ENCODE measurements around the gene LRMDA. TPM values are rescaled to one million over a fixed set of nuclear protein-coding genes. Genes with fewer than 3 reads are reported as not detected.

Gene LRMDA
- total and polyA plus RNA-seq, 2 of the 4 experiments (the other 2 are of a cell fraction), result 0.07 TPM; not detected in 1

DNA sequence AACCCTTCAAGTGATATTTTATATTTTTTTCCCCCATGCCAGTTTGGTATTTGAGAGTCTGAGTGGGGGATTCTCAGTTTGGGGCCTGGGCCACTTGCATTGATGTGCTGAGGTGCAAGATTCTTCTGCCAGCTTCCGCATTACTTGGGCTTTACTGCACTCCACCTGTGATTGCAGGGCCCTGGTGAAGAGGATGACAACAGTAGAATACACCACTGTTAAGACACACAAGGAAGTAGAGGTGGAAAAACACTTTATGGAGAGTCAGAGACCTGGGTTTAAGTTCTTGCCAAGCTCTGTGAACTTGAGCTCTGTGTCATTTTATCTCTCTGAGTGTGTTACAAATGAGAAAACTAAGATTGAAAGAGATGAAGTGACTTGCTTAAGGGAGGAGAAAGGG is 209.4 kb downstream of the LRMDA start:
- no peak overlapping the region for H4K91ac ChIP-seq (ENCODE audit: insufficient read depth, low read depth, low read length)
- H2BK20ac ChIP-seq (ENCODE audit: low read depth, low read length), result no peak overlapping the region
- CTCF ChIA-PET, result no interaction called here
- no peak overlapping the region for H2AFZ ChIP-seq (replicated peaks; ENCODE audit: low read length, poor library complexity)
- no peaks in the 10 kb centered on the region for H3K4me1 ChIP-seq (ENCODE audit: control insufficient read depth, insufficient read depth, low read length)
- H2BK5ac ChIP-seq (ENCODE audit: low read depth, low read length, poor library complexity, severe bottlenecking), result no peak overlapping the region
- no TSS peak for BruUV-seq (replicated peaks)
- ATAC-seq (ENCODE audit: low read depth), result no peak
- in situ Hi-C loops (cut with MboI; ENCODE audit: low sequenced_read_pairs), result no loop called here
- H3K14ac ChIP-seq (replicated peaks; ENCODE audit: low read depth, low read length), result no peak overlapping the region
- POLR2A ChIA-PET (ENCODE audit: unreplicated experiment), result interaction anchor here (0.6 kb wide), 1 partner anchor 388 kb away, joined by 3 read pairs; no protein-coding TSS in a partner anchor
- no CpG with 5 or more reads among the region's 1 CpG for WGBS, 2 experiments (ENCODE audit: extremely low coverage in 2 of 2, insufficient read length in 1 of 2)
- no peak overlapping the region for H3K9ac ChIP-seq (ENCODE audit: low read depth, low read length)
- H3K4me2 ChIP-seq (ENCODE audit: low read depth, low read length), result no peak overlapping the region
- no peak overlapping the region for H3K27ac ChIP-seq (ENCODE audit: insufficient read depth, low read length)
- peaks cover 6% of the 10 kb centered on the region for H3K27me3 ChIP-seq (ENCODE audit: control insufficient read depth, insufficient read depth, low read length)
- no peak overlapping the region for H3K4me3 ChIP-seq (ENCODE audit: insufficient read depth, low read depth, low read length)
- no peak overlapping the region for H4K8ac ChIP-seq (ENCODE audit: low read depth in 2 of 2, low read length in 2 of 2)
- no peak for DNase-seq
- H2AK5ac ChIP-seq (ENCODE audit: low read depth, low read length), result no peak overlapping the region
- no peak overlapping the region for H2BK15ac ChIP-seq (ENCODE audit: low read depth, low read length)
- H3K4ac ChIP-seq (ENCODE audit: low read depth, low read length), result no peak overlapping the region
- no peak overlapping the region for H3K18ac ChIP-seq (ENCODE audit: low read depth, low read length)
- dilution Hi-C loops (cut with HindIII; ENCODE audit: low sequenced_read_pairs, unreplicated experiment), result no loop called here
- no peaks in the 10 kb centered on the region for H3K9me1 ChIP-seq (ENCODE audit: insufficient read depth, low read length)
- H4K5ac ChIP-seq (ENCODE audit: low read depth, low read length), result no peak overlapping the region
- no peaks in the 10 kb centered on the region for H3K79me1 ChIP-seq (ENCODE audit: low read depth in 1 of 2, low read length in 2 of 2)
- intact Hi-C loops (cut with micrococcal nuclease), result no loop called here
- H3K36me3 ChIP-seq (ENCODE audit: control insufficient read depth, insufficient read depth, low read length), result no peaks in the 10 kb centered on the region
- H3K23ac ChIP-seq (ENCODE audit: low read depth, low read length), result no peak overlapping the region
- H4K20me1 ChIP-seq (ENCODE audit: insufficient read depth, low read length), result no peaks in the 10 kb centered on the region
- H2AK9ac ChIP-seq (replicated peaks; ENCODE audit: low read depth, low read length, poor library complexity), result no peak overlapping the region
- no peak overlapping the region for H3K56ac ChIP-seq (ENCODE audit: extremely low read depth, insufficient read depth, low read length)
- H3K9me3 ChIP-seq (ENCODE audit: control insufficient read depth, insufficient read depth, low read length), result no peaks in the 10 kb centered on the region
- TF ChIP-seq SMC3 (IDR thresholded peaks at IDR 0.05; ENCODE audit: low read depth, low read length) (no peak), CEBPB (IDR thresholded peaks at IDR 0.05; ENCODE audit: low read depth, low read length) (no peak), NFE2L2 (IDR thresholded peaks at IDR 0.05; ENCODE audit: low read depth, low read length) (no peak), RCOR1 (IDR thresholded peaks at IDR 0.05; ENCODE audit: insufficient replicate concordance, low read length) (no peak), FOS (IDR thresholded peaks at IDR 0.05; ENCODE audit: low read depth, low read length) (no peak), MAZ (IDR thresholded peaks at IDR 0.05; ENCODE audit: borderline replicate concordance, low read depth, low read length) (no peak), RFX5 (IDR thresholded peaks at IDR 0.05; ENCODE audit: low read depth, low read length) (no peak), MAFK (IDR thresholded peaks at IDR 0.05; ENCODE audit: low read depth, low read length) (no peak), RAD21 (IDR thresholded peaks at IDR 0.05; ENCODE audit: low read length) (no peak), BHLHE40 (IDR thresholded peaks at IDR 0.05; ENCODE audit: low read depth, low read length) (no peak), CHD1 (IDR thresholded peaks at IDR 0.05; ENCODE audit: low read depth, low read length) (no peak), POLR2A (IDR thresholded peaks at IDR 0.05; ENCODE audit: low read depth, low read length) (no peak), MXI1 (IDR thresholded peaks at IDR 0.05; ENCODE audit: borderline replicate concordance, low read depth, low read length) (no peak)
- TF ChIP-seq, protein P1, sequence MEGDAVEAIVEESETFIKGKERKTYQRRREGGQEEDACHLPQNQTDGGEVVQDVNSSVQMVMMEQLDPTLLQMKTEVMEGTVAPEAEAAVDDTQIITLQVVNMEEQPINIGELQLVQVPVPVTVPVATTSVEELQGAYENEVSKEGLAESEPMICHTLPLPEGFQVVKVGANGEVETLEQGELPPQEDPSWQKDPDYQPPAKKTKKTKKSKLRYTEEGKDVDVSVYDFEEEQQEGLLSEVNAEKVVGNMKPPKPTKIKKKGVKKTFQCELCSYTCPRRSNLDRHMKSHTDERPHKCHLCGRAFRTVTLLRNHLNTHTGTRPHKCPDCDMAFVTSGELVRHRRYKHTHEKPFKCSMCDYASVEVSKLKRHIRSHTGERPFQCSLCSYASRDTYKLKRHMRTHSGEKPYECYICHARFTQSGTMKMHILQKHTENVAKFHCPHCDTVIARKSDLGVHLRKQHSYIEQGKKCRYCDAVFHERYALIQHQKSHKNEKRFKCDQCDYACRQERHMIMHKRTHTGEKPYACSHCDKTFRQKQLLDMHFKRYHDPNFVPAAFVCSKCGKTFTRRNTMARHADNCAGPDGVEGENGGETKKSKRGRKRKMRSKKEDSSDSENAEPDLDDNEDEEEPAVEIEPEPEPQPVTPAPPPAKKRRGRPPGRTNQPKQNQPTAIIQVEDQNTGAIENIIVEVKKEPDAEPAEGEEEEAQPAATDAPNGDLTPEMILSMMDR (conservative IDR thresholded peaks at IDR 0.05; ENCODE audit: low read depth, low read length), result no peak
- TF ChIP-seq, protein P2, sequence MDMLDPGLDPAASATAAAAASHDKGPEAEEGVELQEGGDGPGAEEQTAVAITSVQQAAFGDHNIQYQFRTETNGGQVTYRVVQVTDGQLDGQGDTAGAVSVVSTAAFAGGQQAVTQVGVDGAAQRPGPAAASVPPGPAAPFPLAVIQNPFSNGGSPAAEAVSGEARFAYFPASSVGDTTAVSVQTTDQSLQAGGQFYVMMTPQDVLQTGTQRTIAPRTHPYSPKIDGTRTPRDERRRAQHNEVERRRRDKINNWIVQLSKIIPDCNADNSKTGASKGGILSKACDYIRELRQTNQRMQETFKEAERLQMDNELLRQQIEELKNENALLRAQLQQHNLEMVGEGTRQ (IDR thresholded peaks at IDR 0.05; ENCODE audit: low read depth, low read length), result no peak
- TF ChIP-seq, protein P3, sequence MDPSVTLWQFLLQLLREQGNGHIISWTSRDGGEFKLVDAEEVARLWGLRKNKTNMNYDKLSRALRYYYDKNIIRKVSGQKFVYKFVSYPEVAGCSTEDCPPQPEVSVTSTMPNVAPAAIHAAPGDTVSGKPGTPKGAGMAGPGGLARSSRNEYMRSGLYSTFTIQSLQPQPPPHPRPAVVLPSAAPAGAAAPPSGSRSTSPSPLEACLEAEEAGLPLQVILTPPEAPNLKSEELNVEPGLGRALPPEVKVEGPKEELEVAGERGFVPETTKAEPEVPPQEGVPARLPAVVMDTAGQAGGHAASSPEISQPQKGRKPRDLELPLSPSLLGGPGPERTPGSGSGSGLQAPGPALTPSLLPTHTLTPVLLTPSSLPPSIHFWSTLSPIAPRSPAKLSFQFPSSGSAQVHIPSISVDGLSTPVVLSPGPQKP (IDR thresholded peaks at IDR 0.05; ENCODE audit: borderline replicate concordance, low read depth, low read length), result no peak
- H2BK120ac ChIP-seq (ENCODE audit: low read depth, low read length), result no peak overlapping the region

Data from IMR-90 (cell line).